BLaER1 (cell line): ENCODE data around the gene TTLL11.

Experiments used
- H3K27ac ChIP-seq: shearing (Covaris generic); formaldehyde crosslinking; 2 replicates; pipeline ENCODE4 v1.8.1; 2022
- H3K27me3 ChIP-seq: shearing (Covaris generic); formaldehyde crosslinking; 2 replicates; pipeline ENCODE4 v1.8.1; 2022
- H3K36me3 ChIP-seq: shearing (Covaris generic); formaldehyde crosslinking; 2 replicates; pipeline ENCODE4 v1.8.1; 2022
- H3K4me1 ChIP-seq: shearing (Covaris generic); formaldehyde crosslinking; 2 replicates; pipeline ENCODE4 v1.8.1; 2022
- H3K4me2 ChIP-seq: shearing (Covaris generic); formaldehyde crosslinking; 2 replicates; pipeline ENCODE4 v1.8.1; 2022
- H3K4me3 ChIP-seq: shearing (Covaris generic); formaldehyde crosslinking; 2 replicates; pipeline ENCODE4 v1.8.1; 2022
- H3K9ac ChIP-seq: shearing (Covaris generic); formaldehyde crosslinking; 2 replicates; pipeline ENCODE4 v1.8.1; 2022
- H3K9me3 ChIP-seq: shearing (Covaris generic); formaldehyde crosslinking; 2 replicates; pipeline ENCODE4 v1.8.1; 2022
- H4K20me1 ChIP-seq: shearing (Covaris generic); formaldehyde crosslinking; 2 replicates; pipeline ENCODE4 v1.8.1; 2022
- Cebpa-rat ChIP-seq: shearing (Covaris generic); IDR thresholded peaks from 2 replicates; pipeline ENCODE4 v1.8.1; 2022

TTLL11 gene

GRCh38 chr9:122032346-122032745 lies 60.8 kb downstream of the TTLL11 start:
- H3K27me3 ChIP-seq, result no peaks in the 10 kb centered on the region
- TF ChIP-seq Cebpa-rat, result no peak
- H3K4me2 ChIP-seq, result no peak overlapping the region

GRCh38 chr9:122031776-122032175 lies 61.3 kb downstream of the TTLL11 start:
- Histone ChIP-seq H3K9ac (no peak overlapping the region), H3K27ac (no peak overlapping the region), H3K9me3 (no peaks in the 10 kb centered on the region), H3K36me3 (no peaks in the 10 kb centered on the region; the same call in 1 of the 2 replicates), H3K4me1 (no peaks in the 10 kb centered on the region), H3K4me2 (no peak overlapping the region), H3K27me3 (no peaks in the 10 kb centered on the region), H3K4me3 (no peak overlapping the region), H4K20me1 (no peaks in the 10 kb centered on the region)
- TF ChIP-seq Cebpa-rat, result no peak

More at GRCh38 chr9:122032346-122032745, 60.8 kb downstream of the TTLL11 start:
- Histone ChIP-seq H3K27ac (no peak overlapping the region), H3K36me3 (no peaks in the 10 kb centered on the region; the same call in 1 of the 2 replicates), H3K9me3 (no peaks in the 10 kb centered on the region), H3K4me3 (no peak overlapping the region), H3K9ac (no peak overlapping the region), H3K4me1 (no peaks in the 10 kb centered on the region), H4K20me1 (no peaks in the 10 kb centered on the region)

- TF ChIP-seq Cebpa-rat, result no peak
- H3K9me3 ChIP-seq, result no peaks in the 10 kb centered on the region
- no peaks in the 10 kb centered on the region for H3K27me3 ChIP-seq
- H3K27ac ChIP-seq, result no peak overlapping the region
- H3K9ac ChIP-seq, result no peak overlapping the region
- H3K4me3 ChIP-seq, result no peak overlapping the region
- H4K20me1 ChIP-seq, result no peaks in the 10 kb centered on the region
- no peak overlapping the region for H3K4me2 ChIP-seq
- H3K36me3 ChIP-seq, result no peaks in the 10 kb centered on the region; the same call in 1 of the 2 replicates
- H3K4me1 ChIP-seq, result no peaks in the 10 kb centered on the region
Observed at GRCh38 chr9:122031157-122031556, 62.0 kb downstream of the TTLL11 start.

GRCh38 chr9:122030357-122030756 lies 62.8 kb downstream of the TTLL11 start:
- Histone ChIP-seq H3K4me2 (no peak overlapping the region), H3K4me3 (no peak overlapping the region)

GRCh38 chr9:122029898-122030297 lies 63.2 kb downstream of the TTLL11 start:
- H3K27ac ChIP-seq, result no peak overlapping the region
- H3K4me2 ChIP-seq, result no peak overlapping the region
- no peaks in the 10 kb centered on the region for H3K9me3 ChIP-seq
- H4K20me1 ChIP-seq, result no peaks in the 10 kb centered on the region
- H3K36me3 ChIP-seq, result peaks cover 8% of the 10 kb centered on the region; the same call in 1 of the 2 replicates
- no peaks in the 10 kb centered on the region for H3K27me3 ChIP-seq
- H3K4me3 ChIP-seq, result no peak overlapping the region
- no peak for TF ChIP-seq Cebpa-rat
- H3K9ac ChIP-seq, result no peak overlapping the region
- H3K4me1 ChIP-seq, result no peaks in the 10 kb centered on the region

More at GRCh38 chr9:122030357-122030756, 62.8 kb downstream of the TTLL11 start:
- Histone ChIP-seq H3K27me3 (no peaks in the 10 kb centered on the region), H4K20me1 (no peaks in the 10 kb centered on the region), H3K27ac (no peak overlapping the region), H3K9ac (no peak overlapping the region), H3K9me3 (no peaks in the 10 kb centered on the region), H3K4me1 (no peaks in the 10 kb centered on the region), H3K36me3 (peaks cover 5% of the 10 kb centered on the region; the same call in 1 of the 2 replicates)
- TF ChIP-seq Cebpa-rat, result no peak

GRCh38 chr9:122028089-122028488 lies 65.0 kb downstream of the TTLL11 start:
- Histone ChIP-seq H3K4me1 (no peaks in the 10 kb centered on the region), H4K20me1 (no peaks in the 10 kb centered on the region), H3K9ac (no peak overlapping the region), H3K27me3 (no peaks in the 10 kb centered on the region), H3K9me3 (no peaks in the 10 kb centered on the region), H3K4me2 (no peak overlapping the region), H3K27ac (no peak overlapping the region), H3K4me3 (no peak overlapping the region), H3K36me3 (0 out of 2 replicates have a peak, but pooled peaks cover 8% of the 10 kb centered on the region)
- TF ChIP-seq Cebpa-rat, result no peak

DNA sequence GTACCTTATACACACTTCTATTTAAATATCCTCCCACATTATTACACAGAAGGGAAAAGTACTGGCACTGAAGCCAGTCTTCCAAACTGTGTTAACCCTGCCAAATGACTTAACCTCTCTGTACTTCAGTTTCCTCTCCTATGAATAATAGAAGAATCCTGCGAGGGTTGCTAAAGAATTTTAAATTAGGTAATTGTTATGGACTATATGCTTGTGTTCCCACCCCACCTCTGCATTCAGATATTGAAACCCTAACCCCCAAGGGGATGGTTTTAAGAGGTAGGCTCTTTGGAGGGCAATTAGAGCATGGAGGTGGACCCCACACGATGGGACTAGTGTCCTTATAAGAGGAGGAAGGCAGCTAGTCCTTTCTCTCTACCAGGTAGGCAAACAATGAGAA lies 72.7 kb downstream of the TTLL11 start:
- no peaks in the 10 kb centered on the region for H4K20me1 ChIP-seq
- H3K27ac ChIP-seq, result no peak overlapping the region
- 0 out of 2 replicates have a peak, but pooled peaks cover 3% of the 10 kb centered on the region for H3K36me3 ChIP-seq
- TF ChIP-seq Cebpa-rat, result no peak
- no peaks in the 10 kb centered on the region for H3K9me3 ChIP-seq
- peaks cover 2% of the 10 kb centered on the region for H3K4me1 ChIP-seq
- H3K27me3 ChIP-seq, result no peaks in the 10 kb centered on the region
- H3K4me3 ChIP-seq, result no peak overlapping the region
- no peak overlapping the region for H3K9ac ChIP-seq
- no peak overlapping the region for H3K4me2 ChIP-seq

DNA sequence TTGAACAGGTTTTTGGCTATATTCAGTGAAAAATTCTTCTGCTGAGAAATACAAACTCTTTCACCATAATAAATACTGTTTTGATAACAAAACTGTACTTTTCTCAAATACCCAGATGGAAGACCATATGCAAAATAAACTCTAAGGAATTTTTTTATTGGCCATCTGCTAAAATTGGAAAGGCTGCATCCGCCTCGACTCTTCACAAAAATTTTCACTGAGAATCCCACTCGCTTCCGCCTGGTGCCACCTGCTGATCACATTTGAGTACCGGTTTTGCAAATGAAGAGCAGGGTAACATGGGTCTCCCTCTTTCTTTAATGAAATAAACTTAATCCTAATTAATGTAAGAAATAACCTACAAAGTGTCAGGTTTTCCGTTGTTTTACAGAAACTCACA lies 76.4 kb downstream of the TTLL11 start:
- H3K4me2 ChIP-seq, result no peak overlapping the region

GRCh38 chr9:122016309-122016708 lies 76.8 kb downstream of the TTLL11 start:
- no peak overlapping the region for H3K27ac ChIP-seq
- no peaks in the 10 kb centered on the region for H3K9me3 ChIP-seq
- no peaks in the 10 kb centered on the region for H3K27me3 ChIP-seq
- H4K20me1 ChIP-seq, result no peaks in the 10 kb centered on the region
- H3K4me1 ChIP-seq, result peaks cover 7% of the 10 kb centered on the region
- H3K4me3 ChIP-seq, result no peak overlapping the region
- no peak overlapping the region for H3K9ac ChIP-seq
- no peaks in the 10 kb centered on the region for H3K36me3 ChIP-seq
- H3K4me2 ChIP-seq, result no peak overlapping the region
- no peak for TF ChIP-seq Cebpa-rat

More for the DNA sequence above, 76.4 kb downstream of the TTLL11 start:
- no peaks in the 10 kb centered on the region for H4K20me1 ChIP-seq
- H3K27ac ChIP-seq, result no peak overlapping the region
- no peak for TF ChIP-seq Cebpa-rat
- H3K4me3 ChIP-seq, result no peak overlapping the region
- no peaks in the 10 kb centered on the region for H3K9me3 ChIP-seq
- H3K27me3 ChIP-seq, result no peaks in the 10 kb centered on the region
- no peaks in the 10 kb centered on the region for H3K36me3 ChIP-seq
- H3K4me1 ChIP-seq, result peaks cover 7% of the 10 kb centered on the region
- H3K9ac ChIP-seq, result no peak overlapping the region

DNA sequence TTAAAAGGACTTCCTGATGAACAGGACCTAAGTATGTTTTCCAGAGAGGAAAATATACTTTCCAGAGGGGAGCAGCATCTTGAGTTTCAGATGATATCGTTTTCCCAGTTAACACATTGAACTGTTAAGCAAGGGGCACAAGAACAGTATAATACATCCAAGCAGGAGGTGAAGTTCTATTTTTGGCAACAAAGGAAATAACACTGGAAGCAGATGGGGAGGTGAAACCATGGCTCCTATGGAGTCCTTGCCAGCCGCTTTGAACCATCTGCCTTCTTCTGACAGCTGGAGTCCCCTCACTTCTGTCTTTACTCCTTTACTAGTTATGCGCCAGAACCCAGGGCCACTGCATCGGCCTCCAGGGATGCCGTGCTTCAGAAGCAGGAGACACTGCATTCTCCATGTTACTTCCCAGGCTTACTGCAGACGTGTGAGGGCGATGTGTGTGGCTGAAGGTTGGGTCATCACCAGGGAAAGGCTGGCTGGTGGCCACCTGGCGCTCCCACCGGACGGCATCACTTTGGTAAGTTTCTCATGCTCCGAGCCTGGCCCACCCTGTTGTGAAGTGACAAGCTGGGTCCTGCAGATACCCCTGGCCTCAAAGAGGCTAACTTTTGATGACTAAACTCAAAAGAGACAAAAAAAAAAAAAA lies 77.8 kb downstream of the TTLL11 start:
- Histone ChIP-seq H3K9me3 (no peaks in the 10 kb centered on the region), H4K20me1 (no peaks in the 10 kb centered on the region), H3K36me3 (no peaks in the 10 kb centered on the region), H3K4me1 (peaks cover 7% of the 10 kb centered on the region), H3K9ac (no peak overlapping the region), H3K4me2 (peak overlapping the region; percentile 2; the same call in 1 of the 2 replicates), H3K27ac (no peak overlapping the region), H3K27me3 (no peaks in the 10 kb centered on the region), H3K4me3 (no peak overlapping the region)
- no peak for TF ChIP-seq Cebpa-rat
